MCF 10A (cell line): ENCODE measurements around the gene MGA. TPM values are rescaled to one million over a fixed set of nuclear protein-coding genes. Genes with fewer than 3 reads are reported as not detected.

Source experiments
- BruUV-seq: library from RNA; stranded (reverse); fragments of 400-500 nt; replicated peaks from 2 replicates; lab custom pipeline; 2021; lab: Mats Ljungman, UMichigan
- CTCF ChIA-PET: fragments of 300-600 bp; sonication (Branson Sonifier 250); formaldehyde crosslinking; extraction: SDS; loops from one replicate; lab custom pipeline; 2021; ENCODE audit warnings: antibody characterized with exemption, inconsistent platforms; lab: Yijun Ruan, JAX
- POLR2A ChIA-PET: fragments of 300-600, 350-650 bp; sonication (Branson Sonifier 250); formaldehyde crosslinking; extraction: SDS; loops from one replicate; lab custom pipeline; 2020; ENCODE audit warnings: antibody characterized with exemption, inconsistent platforms; lab: Yijun Ruan, JAX
- DNase-seq: peaks from one replicate; pipeline ENCODE4 v3.0.0-alpha.2; 2018; ENCODE audit not compliant: unreplicated experiment
- H3K27ac Mint-ChIP-seq: one replicate; pipeline ENCODE4 v1.8.0; 2022; ENCODE audit warnings: mild to moderate bottlenecking, low read depth, mixed read lengths; ENCODE audit not compliant: unreplicated experiment
- H3K27me3 Mint-ChIP-seq: one replicate; pipeline ENCODE4 v1.8.0; 2022; ENCODE audit warnings: mixed read lengths; ENCODE audit not compliant: insufficient read depth, unreplicated experiment
- H3K36me3 Mint-ChIP-seq: one replicate; pipeline ENCODE4 v1.8.0; 2022; ENCODE audit warnings: mild to moderate bottlenecking, moderate library complexity, mixed read lengths; ENCODE audit not compliant: insufficient read depth, unreplicated experiment
- H3K4me1 Mint-ChIP-seq: one replicate; pipeline ENCODE4 v1.8.0; 2022; ENCODE audit warnings: mixed read lengths; ENCODE audit not compliant: insufficient read depth, unreplicated experiment
- H3K4me3 Mint-ChIP-seq: one replicate; pipeline ENCODE4 v1.8.0; 2022; ENCODE audit warnings: mild to moderate bottlenecking, moderate library complexity, mixed read lengths; ENCODE audit not compliant: unreplicated experiment
- H3K9me3 Mint-ChIP-seq: one replicate; pipeline ENCODE4 v1.8.0; 2022; ENCODE audit warnings: mixed read lengths; ENCODE audit not compliant: unreplicated experiment
- intact Hi-C: fragments of 100-400 bp; cut with micrococcal nuclease; formaldehyde crosslinking; loops from 2 replicates; pipeline ENCODE4 v1.14.1; 2022
- total RNA-seq: library from RNA; stranded (reverse); gene quantifications from 2 replicates; pipeline ENCODE4 v1.2.3, GENCODE V29; 2022
- TF ChIP-seq, protein P1 (sequence below): fragments of 200-600 bp; IDR thresholded peaks from one replicate; pipeline ENCODE4 v1.8.0; 2022; ENCODE audit warnings: antibody characterized with exemption, mild to moderate bottlenecking; ENCODE audit not compliant: unreplicated experiment

Gene MGA
- total RNA-seq, 1 experiment from 2014 or later, result 17.5 TPM

DNA sequence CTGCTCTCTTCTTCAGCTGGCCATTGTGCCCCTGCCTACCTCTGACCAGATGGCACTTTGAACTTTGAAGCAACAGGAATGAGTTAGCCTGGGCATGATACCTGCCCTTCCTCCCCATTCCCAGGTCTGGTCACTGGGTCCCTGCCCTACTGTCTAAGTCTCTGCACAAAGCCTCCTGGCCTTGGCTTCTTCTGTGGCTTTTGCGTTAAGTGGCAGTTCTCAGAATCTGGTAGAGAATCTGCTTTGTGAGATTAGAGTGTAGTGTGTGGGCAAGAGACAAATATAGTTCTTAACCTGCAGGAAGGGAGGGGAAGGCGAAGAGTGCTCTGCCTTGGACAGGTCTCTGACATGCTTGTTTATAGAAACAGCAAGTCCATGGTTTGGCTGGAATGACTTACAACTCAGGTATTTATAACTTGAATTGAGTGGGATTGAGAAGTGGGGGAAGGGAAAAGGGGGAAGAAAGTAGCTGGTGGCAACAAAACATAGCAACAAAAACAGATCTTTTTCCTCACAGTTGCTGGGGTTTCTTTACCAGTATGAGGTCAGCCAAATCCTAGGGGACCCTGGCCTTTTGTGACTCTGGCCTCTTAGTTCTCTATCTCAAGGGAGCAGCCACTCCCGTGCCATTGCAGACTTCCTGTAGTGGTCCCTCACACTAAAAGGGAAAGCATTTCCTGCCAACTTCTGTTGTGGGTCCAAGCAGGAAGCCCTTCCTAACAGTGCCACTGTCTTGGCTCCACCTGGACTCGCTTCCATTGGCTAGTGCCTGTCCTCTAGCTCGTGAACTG is 130.7 kb downstream of the MGA start:
- ChIA-PET POLR2A (interaction anchor here (0.6 to 12.5 kb wide), 5 partner anchors 10 to 458 kb away, joined by 3 to 193 read pairs (median 3); partner anchors contain the start of genes MAPKBP1, NUSAP1 and OIP5), CTCF (interaction anchor here (0.6 to 1.2 kb wide), 4 partner anchors 10 to 22 kb away, joined by 3 to 5 read pairs (median 4); no protein-coding TSS in a partner anchor)
- DNase-seq, result peak; percentile 58
- Mint-ChIP-seq H3K27ac (peak overlapping the region; percentile 86), H3K9me3 (no peaks in the 10 kb centered on the region), H3K36me3 (no peaks in the 10 kb centered on the region), H3K4me3 (peak overlapping the region; percentile 24), H3K27me3 (no peaks in the 10 kb centered on the region), H3K4me1 (peaks cover 51% of the 10 kb centered on the region)
- intact Hi-C loops, result no loop called here
- no TSS peak for BruUV-seq
- TF ChIP-seq, protein P1, sequence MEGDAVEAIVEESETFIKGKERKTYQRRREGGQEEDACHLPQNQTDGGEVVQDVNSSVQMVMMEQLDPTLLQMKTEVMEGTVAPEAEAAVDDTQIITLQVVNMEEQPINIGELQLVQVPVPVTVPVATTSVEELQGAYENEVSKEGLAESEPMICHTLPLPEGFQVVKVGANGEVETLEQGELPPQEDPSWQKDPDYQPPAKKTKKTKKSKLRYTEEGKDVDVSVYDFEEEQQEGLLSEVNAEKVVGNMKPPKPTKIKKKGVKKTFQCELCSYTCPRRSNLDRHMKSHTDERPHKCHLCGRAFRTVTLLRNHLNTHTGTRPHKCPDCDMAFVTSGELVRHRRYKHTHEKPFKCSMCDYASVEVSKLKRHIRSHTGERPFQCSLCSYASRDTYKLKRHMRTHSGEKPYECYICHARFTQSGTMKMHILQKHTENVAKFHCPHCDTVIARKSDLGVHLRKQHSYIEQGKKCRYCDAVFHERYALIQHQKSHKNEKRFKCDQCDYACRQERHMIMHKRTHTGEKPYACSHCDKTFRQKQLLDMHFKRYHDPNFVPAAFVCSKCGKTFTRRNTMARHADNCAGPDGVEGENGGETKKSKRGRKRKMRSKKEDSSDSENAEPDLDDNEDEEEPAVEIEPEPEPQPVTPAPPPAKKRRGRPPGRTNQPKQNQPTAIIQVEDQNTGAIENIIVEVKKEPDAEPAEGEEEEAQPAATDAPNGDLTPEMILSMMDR, result no peak

DNA sequence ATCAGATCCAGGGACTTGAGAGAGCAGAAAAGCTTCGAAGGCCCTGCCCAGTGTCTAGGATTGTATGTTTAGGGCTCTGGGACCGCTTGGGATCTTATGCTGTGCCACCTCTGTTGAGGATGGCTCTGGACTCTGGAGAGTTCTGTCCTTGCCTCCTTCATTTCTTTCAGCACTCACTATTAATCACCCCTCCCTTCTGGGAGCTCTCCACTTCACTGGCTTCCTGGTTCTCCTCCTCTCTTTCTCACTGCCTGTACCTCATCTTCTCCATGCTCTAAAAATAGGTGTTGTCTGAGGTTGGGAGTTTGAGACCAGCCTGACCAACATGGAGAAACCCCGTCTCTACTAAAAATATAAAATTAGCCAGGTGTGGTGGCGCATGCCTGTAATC is 131.3 kb downstream of the MGA start:
- no peak for DNase-seq
- peaks cover 57% of the 10 kb centered on the region for H3K4me1 Mint-ChIP-seq
- TF ChIP-seq, protein P1, result no peak
- H3K36me3 Mint-ChIP-seq, result no peaks in the 10 kb centered on the region
- H3K9me3 Mint-ChIP-seq, result no peaks in the 10 kb centered on the region
- no peak overlapping the region for H3K4me3 Mint-ChIP-seq
- no peaks in the 10 kb centered on the region for H3K27me3 Mint-ChIP-seq
- H3K27ac Mint-ChIP-seq, result peak overlapping the region; percentile 86
- ChIA-PET CTCF (interaction anchor here (0.7 to 1.2 kb wide), 2 partner anchors 19 to 20 kb away, joined by 3 to 5 read pairs; no protein-coding TSS in a partner anchor), POLR2A (interaction anchor here (0.6 to 12.5 kb wide), 5 partner anchors 10 to 459 kb away, joined by 3 to 193 read pairs (median 3); partner anchors contain the start of genes MAPKBP1, NUSAP1 and OIP5)
- BruUV-seq, result no TSS peak
- intact Hi-C loops, result no loop called here

DNA sequence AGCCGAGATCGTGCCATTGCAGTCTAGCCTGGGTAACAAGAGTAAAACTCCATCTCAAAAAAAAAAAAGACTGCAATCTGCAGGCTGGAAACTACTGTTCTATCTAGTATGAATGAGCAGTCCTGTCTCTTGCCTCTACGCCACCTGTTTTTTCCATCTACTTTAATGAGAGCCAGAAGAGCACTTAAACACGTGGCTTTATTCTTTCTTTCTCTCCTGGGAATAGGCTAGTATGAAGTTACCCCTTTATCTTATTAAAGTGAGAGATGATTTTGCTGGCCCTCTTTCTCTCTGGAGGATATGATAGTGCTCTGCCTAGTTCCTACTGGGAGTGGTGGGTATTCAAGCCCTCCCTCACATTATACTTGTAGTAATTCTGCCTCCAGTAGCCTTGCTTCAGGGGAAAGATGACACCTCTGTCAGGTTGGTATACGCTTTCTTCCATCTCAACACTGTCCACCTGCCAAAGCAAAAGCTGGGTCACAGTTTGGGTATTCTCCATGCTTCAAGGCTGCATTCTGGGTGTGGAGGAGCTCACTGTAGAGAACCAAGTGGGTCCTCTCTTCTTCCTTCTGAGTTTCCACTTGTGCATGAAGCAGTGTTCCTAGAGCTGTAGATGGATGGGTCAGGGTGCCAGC is 131.9 kb downstream of the MGA start:
- H3K4me1 Mint-ChIP-seq, result peaks cover 62% of the 10 kb centered on the region
- H3K4me3 Mint-ChIP-seq, result no peak overlapping the region
- no peaks in the 10 kb centered on the region for H3K9me3 Mint-ChIP-seq
- H3K36me3 Mint-ChIP-seq, result peaks cover 1% of the 10 kb centered on the region
- peak overlapping the region; percentile 86 for H3K27ac Mint-ChIP-seq
- BruUV-seq, result no TSS peak
- POLR2A ChIA-PET, result interaction anchor here (0.6 to 12.5 kb wide), 5 partner anchors 9 to 460 kb away, joined by 3 to 193 read pairs (median 24); partner anchors contain the start of genes MAPKBP1, NUSAP1 and OIP5
- intact Hi-C loops, result no loop called here
- DNase-seq, result no peak
- CTCF ChIA-PET, result interaction anchor here (1.1 to 1.2 kb wide), 4 partner anchors 9 to 20 kb away, joined by 3 to 5 read pairs (median 3); partner anchors contain the start of gene MAPKBP1
- no peaks in the 10 kb centered on the region for H3K27me3 Mint-ChIP-seq
- TF ChIP-seq, protein P1, result no peak

DNA sequence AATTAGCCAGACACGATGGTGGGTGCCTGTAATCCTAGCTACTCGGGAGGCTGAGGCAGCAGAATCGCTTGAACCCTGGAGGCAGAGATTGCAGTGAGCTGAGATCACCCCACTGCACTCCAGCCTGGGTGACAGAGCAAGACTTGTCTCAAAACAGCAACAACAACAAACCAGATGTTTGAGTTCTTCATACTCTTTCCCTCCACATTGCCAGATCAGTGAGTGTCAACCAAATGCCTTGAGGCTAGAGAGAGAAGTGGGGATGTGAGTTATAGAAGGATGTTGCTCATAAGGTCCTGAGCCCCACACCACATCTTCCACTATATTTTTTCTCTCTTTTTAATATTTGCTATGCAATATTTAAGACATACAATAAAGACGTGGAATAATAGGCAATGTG is 133.9 kb downstream of the MGA start:
- Mint-ChIP-seq H3K27me3 (no peaks in the 10 kb centered on the region), H3K27ac (peak overlapping the region; percentile 86)
- CTCF ChIA-PET, result interaction anchor here (0.6 to 1.5 kb wide), 5 partner anchors 13 to 329 kb away, joined by 3 to 6 read pairs (median 5); partner anchors contain the start of gene MAPKBP1

More for the DNA sequence above, 133.9 kb downstream of the MGA start:
- TF ChIP-seq, protein P1, result no peak
- no peak for DNase-seq
- Mint-ChIP-seq H3K4me1 (peaks cover 61% of the 10 kb centered on the region), H3K9me3 (no peaks in the 10 kb centered on the region), H3K4me3 (no peak overlapping the region), H3K36me3 (peaks cover 4% of the 10 kb centered on the region)
- intact Hi-C loops, result no loop called here
- BruUV-seq, result no TSS peak
- POLR2A ChIA-PET, result interaction anchor here (0.6 to 12.5 kb wide), 4 partner anchors 11 to 379 kb away, joined by 3 to 193 read pairs (median 14); partner anchors contain the start of gene MAPKBP1
